B cell (primary cell): ENCODE measurements around the gene R3HDM4. TPM values are rescaled to one million over a fixed set of nuclear protein-coding genes. Genes with fewer than 3 reads are reported as not detected.

Experiments used
- ATAC-seq: fragments of 200-7000 bp; cut with Tn5 transposase; one replicate; pipeline ENCODE4 v1.10.0; 2021; ENCODE audit warnings: low read depth, mild to moderate bottlenecking, moderate number of reproducible peaks, moderate library complexity
- CTCF ChIA-PET: fragments of 350-600 bp; sonication (Branson Sonifier 250); formaldehyde crosslinking; loops from one replicate; lab custom pipeline; 2021; ENCODE audit warnings: antibody characterized with exemption, inconsistent platforms; lab: Charles Lee
- POLR2A ChIA-PET: fragments of 350-600 bp; sonication (Branson Sonifier 250); formaldehyde crosslinking; loops from one replicate; lab custom pipeline; 2021; ENCODE audit warnings: antibody characterized with exemption; lab: Charles Lee
- DNase-seq: peaks from one replicate; pipeline ENCODE4 v3.0.0; 2013
- H2AFZ ChIP-seq: 2 replicates; pipeline ENCODE4 v1.6.1; 2012; ENCODE audit warnings: mild to moderate bottlenecking, low read depth, low read length; ENCODE audit not compliant: insufficient read depth, poor library complexity, severe bottlenecking
- H3K27ac ChIP-seq, 2 donors: 1 replicate in 1 of 2; 2 replicates in 1 of 2; pipeline ENCODE4 v1.5.1; 2012 to 2013; ENCODE audit warnings: low read length in 2 of 2, mild to moderate bottlenecking in 2 of 2, moderate library complexity in 1 of 2
- H3K27me3 ChIP-seq, 4 experiments: fragments of 200-600 bp in 1 of 4; sonication (generic) in 1 of 4; replicated peaks in 1 of 4; 1 replicate in 2 of 4; 2 replicates in 2 of 4; pipeline versions ENCODE4 v1.6.1 to v1.7.0; 2013 to 2016; ENCODE audit warnings: low read length in 3 of 4, mild to moderate bottlenecking in 2 of 4, mixed read lengths in 1 of 4, moderate library complexity in 1 of 4; ENCODE audit not compliant: insufficient read depth in 4 of 4, control insufficient read depth in 3 of 4; ENCODE audit errors: control extremely low read depth in 1 of 4
- H3K36me3 ChIP-seq, 2 experiments: replicated peaks in 1 of 2; 1 replicate in 1 of 2; 2 replicates in 1 of 2; pipeline versions ENCODE4 v1.6.1 to v1.7.1; 2013; ENCODE audit warnings: low read length in 1 of 2; ENCODE audit not compliant: insufficient read depth in 2 of 2, control insufficient read depth in 1 of 2; ENCODE audit errors: control extremely low read depth in 1 of 2, extremely low read depth in 1 of 2
- H3K4me1 ChIP-seq, 2 donors: fragments of 200-600 bp in 1 of 2; sonication (generic) in 1 of 2; 1 replicate in 1 of 2; 2 replicates in 1 of 2; pipeline versions ENCODE4 v1.5.1 to v1.6.1; 2013 to 2017; ENCODE audit warnings: low read length in 2 of 2; ENCODE audit not compliant: control insufficient read depth in 2 of 2, insufficient read depth in 2 of 2
- H3K4me2 ChIP-seq: replicated peaks from 2 replicates; pipeline ENCODE3; 2012; ENCODE audit warnings: mild to moderate bottlenecking, low read depth, low read length; ENCODE audit not compliant: poor library complexity, severe bottlenecking
- H3K4me3 ChIP-seq, 5 experiments: fragments of 200-600 bp in 1 of 5; sonication (generic) in 1 of 5; 1 replicate in 3 of 5; 2 replicates in 2 of 5; pipeline versions ENCODE4 v1.5.1 to v1.7.0; 2011 to 2016; ENCODE audit warnings: low read length in 4 of 5, mild to moderate bottlenecking in 4 of 5, low read depth in 2 of 5, control low read depth in 1 of 5, moderate library complexity in 1 of 5; ENCODE audit not compliant: insufficient read depth in 1 of 5; ENCODE audit errors: control extremely low read depth in 1 of 5, extremely low read depth in 1 of 5
- H3K79me2 ChIP-seq: fragments of 200-600 bp; sonication (generic); one replicate; pipeline ENCODE4 v1.6.0; 2016; ENCODE audit warnings: low read length; ENCODE audit not compliant: control insufficient read depth, insufficient read depth
- H3K9ac ChIP-seq: fragments of 200-600 bp; sonication (generic); 2 replicates; pipeline ENCODE4 v1.6.1; 2017; ENCODE audit warnings: mild to moderate bottlenecking, low read length, moderate library complexity
- H3K9me3 ChIP-seq, 3 donors: one replicate each; pipeline versions ENCODE4 v1.6.1 to v1.7.1; 2013; ENCODE audit warnings: low read length in 2 of 3; ENCODE audit not compliant: control insufficient read depth in 2 of 3, insufficient read depth in 1 of 3; ENCODE audit errors: control extremely low read depth in 1 of 3
- H4K20me1 ChIP-seq: 2 replicates; pipeline ENCODE4 v1.6.0; 2012; ENCODE audit warnings: mild to moderate bottlenecking, low read length; ENCODE audit not compliant: insufficient read depth, control insufficient read depth, poor library complexity, severe bottlenecking
- H3K27ac Mint-ChIP-seq: one replicate; pipeline ENCODE4 v1.8.0; 2021; ENCODE audit warnings: mixed read lengths
- H3K27me3 Mint-ChIP-seq: one replicate; pipeline ENCODE4 v1.8.0; 2021; ENCODE audit warnings: mixed read lengths
- H3K4me1 Mint-ChIP-seq: one replicate; pipeline ENCODE4 v1.8.0; 2021; ENCODE audit warnings: mixed read lengths
- H3K4me3 Mint-ChIP-seq: one replicate; pipeline ENCODE4 v1.8.0; 2021; ENCODE audit warnings: mixed read lengths
- H3K9me3 Mint-ChIP-seq: one replicate; pipeline ENCODE4 v1.8.0; 2022; ENCODE audit warnings: mixed read lengths; ENCODE audit not compliant: insufficient read depth
- CTCF ChIP-seq: fragments of 200-600 bp; IDR thresholded peaks from one replicate; pipeline ENCODE4 v1.8.0; 2022; ENCODE audit warnings: antibody characterized with exemption, mild to moderate bottlenecking
- EZH2 ChIP-seq: IDR thresholded peaks from 2 replicates; pipeline ENCODE4 v1.6.1; 2012; ENCODE audit warnings: borderline replicate concordance, low read depth, mild to moderate bottlenecking, moderate library complexity, low read length; ENCODE audit not compliant: insufficient read depth, poor library complexity, severe bottlenecking
- WGBS: methylation state at CpG from one replicate; pipeline ENCODE4 v1.1.5; 2013; ENCODE audit warnings: missing lambda C conversion rate; ENCODE audit not compliant: insufficient coverage; 5-methylcytosine and 5-hydroxymethylcytosine counted together
- intact Hi-C: fragments of 100-400 bp; cut with micrococcal nuclease; formaldehyde crosslinking; loops from one replicate; pipeline ENCODE4 v1.10.0; 2022
- polyA plus RNA-seq: library from polyadenylated mRNA; depleted of rRNA; stranded (reverse); fragments of >200 nt; gene quantifications from 2 replicates; pipeline ENCODE4 v1.2.3, GENCODE V29; 2012
- total RNA-seq, 2 donors: library from RNA; stranded (reverse); fragments of 120-200 nt in 1 of 2; gene quantifications; 1 replicate in 1 of 2; 2 replicates in 1 of 2; pipeline versions ENCODE4 v1.2.3 to v1.2.4, GENCODE V29; 2013 to 2022

Gene R3HDM4
- total and polyA plus RNA-seq, 2 donors (not counting 1 experiment from before 2014, with no cell fraction given): 168 to 176 TPM

GRCh38 chr19:920051-920864, 7.2 kb upstream of the R3HDM4 start:
- H3K27me3 ChIP-seq: peaks cover 0 to 32% (median 4%) of the 10 kb centered on the region in 4 experiments
- H3K4me2 ChIP-seq: peak overlapping the region; percentile 93
- H4K20me1 ChIP-seq: peaks cover 4% of the 10 kb centered on the region
- H3K79me2 ChIP-seq: peaks cover 10% of the 10 kb centered on the region
- peak overlapping the region in 1 of 2 donors; percentile 41 for H3K27ac ChIP-seq
- Mint-ChIP-seq H3K27ac (peak overlapping the region; percentile 38), H3K27me3 (no peaks in the 10 kb centered on the region), H3K4me1 (peaks cover 35% of the 10 kb centered on the region), H3K9me3 (no peaks in the 10 kb centered on the region), H3K4me3 (peak overlapping the region; percentile 85)
- no peaks in the 10 kb centered on the region for H3K36me3 ChIP-seq
- peak; percentile 39 for ATAC-seq
- peak overlapping the region; percentile 57 for H3K9ac ChIP-seq
- ChIA-PET POLR2A (interaction anchor here (0.5 to 3.6 kb wide), 6 partner anchors 11 to 64 kb away, joined by 3 to 22 read pairs (median 7); partner anchors contain the start of genes MED16, RNU6-9 and WDR18), CTCF (interaction anchor here (0.7 to 7.9 kb wide), 13 partner anchors 18 to 324 kb away, joined by 3 to 143 read pairs (median 3); partner anchors contain the start of genes CFD, GRIN3B, MED16 and RNU6-9)
- intact Hi-C loops: loop anchor here (2.0 to 10.0 kb wide), 4 partner anchors 145 to 321 kb away; partner anchors contain the start of genes ARHGAP45, ATP5F1D and RNF126
- under 1% methylated on average over 82 of the region's 84 CpGs for WGBS
- peaks cover 49 to 60% of the 10 kb centered on the region in 2 donors for H3K4me1 ChIP-seq
- peak overlapping the region; percentile 77 for H2AFZ ChIP-seq
- peaks cover 0 to 4% (median 0%) of the 10 kb centered on the region in 3 donors for H3K9me3 ChIP-seq
- H3K4me3 ChIP-seq: peak overlapping the region in 4 of 5 experiments; percentile 40 to 70 (median 54)
- DNase-seq: peak; percentile 87
- TF ChIP-seq CTCF: no peak
- TF ChIP-seq EZH2: no peak
